Ecto neural progenitor cell (in vitro differentiated cells): ENCODE measurements around the gene RDH12.

Experiments used
- DNase-seq: peaks from one replicate; pipeline ENCODE4 v3.0.0-alpha.2; 2018; ENCODE audit warnings: low spot score

Gene RDH12

DNA sequence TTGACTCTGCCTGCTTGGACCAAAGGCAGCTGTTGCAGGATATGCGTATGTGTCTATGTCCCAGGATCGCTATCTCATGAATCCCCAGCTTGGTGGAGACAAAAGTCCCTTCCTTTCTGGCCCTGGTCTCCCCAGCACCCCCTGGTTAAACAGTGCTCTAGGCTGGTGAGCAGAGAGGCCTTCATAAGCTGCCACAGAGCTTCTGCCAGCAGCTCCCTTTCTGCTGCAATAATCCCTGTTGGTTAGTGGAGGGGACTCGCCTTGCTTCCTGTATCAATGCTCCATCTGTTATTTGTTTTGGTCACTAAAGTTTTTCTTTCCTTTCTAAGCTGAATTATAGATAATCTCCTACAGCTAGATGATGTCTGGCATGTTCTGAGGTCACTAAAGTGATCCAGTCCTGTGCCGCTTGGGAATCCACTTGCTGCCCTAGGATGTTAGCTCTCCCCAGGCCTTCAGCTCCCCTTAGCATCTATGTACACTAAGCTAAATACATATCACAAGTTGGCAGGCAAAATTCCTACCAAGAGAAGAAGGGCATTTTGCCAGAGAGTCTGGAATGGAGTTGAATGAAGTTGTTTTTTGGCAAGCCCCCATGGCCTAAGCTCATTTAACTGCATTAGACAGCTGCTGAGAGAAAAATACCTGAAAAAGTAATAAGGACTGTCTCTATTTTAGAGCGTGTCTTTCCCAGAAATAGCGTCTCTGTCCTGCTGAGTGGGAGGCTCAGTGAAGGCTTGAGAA lies 47.8 kb downstream of the RDH12 start:
- DNase-seq = no peak

DNA sequence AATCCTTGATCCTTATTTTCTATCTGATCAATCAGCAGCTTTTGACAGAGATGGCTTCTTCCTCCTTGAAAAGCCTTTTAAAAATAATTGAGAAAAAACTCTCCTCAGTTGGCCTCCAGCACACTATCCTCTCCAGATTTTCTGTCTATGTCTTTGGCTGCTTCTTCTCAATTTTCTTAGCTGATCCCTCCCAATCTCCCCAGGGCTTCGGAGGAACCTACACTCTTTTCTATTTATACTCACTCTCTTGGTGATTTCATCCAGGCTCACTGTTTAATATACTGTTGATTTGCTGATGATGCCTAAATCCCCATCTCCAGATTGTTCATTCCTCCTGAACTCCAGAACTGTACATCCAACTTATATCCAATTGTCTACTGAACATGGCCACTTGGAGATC lies 54.8 kb downstream of the RDH12 start:
- no peak for DNase-seq

DNA sequence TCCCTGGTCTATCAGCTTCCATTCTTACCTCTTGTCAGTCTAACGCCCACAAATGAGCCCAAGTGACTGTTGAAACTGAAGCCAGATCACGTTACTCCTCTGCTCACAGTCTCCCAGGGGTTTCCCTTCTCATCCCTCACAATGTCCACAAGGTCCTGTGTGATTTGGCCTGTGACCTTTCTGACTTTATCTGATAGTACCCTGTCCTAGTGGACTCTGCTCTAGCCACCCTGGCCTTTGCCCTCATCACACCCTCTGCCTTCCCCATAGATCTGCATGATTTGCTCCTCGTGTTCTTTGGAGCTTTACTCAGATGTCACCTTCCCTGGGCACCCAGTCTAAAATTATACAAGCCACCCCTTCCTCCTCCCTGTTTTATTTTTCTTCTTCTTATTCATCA lies 55.5 kb downstream of the RDH12 start:
- DNase-seq = no peak

DNA sequence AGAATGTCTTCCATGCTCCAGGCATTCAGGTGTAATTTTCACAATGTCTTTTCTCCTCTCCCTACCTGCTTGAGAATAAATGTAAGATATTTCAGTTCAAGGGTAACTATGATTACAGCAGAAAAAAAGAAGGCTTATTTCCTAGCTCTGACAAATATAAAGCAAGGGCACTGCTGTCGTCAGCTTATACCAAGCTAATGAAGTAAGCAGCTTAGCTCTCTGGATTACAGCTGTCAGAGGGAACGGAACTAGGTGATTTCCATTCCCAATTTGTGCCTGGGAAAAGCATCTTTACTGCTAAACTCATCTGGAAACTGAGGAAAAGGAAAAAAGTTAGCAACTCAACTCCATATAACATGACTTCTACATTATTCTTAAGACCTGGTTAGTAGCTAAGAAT lies 58.2 kb downstream of the RDH12 start:
- DNase-seq = no peak

DNA sequence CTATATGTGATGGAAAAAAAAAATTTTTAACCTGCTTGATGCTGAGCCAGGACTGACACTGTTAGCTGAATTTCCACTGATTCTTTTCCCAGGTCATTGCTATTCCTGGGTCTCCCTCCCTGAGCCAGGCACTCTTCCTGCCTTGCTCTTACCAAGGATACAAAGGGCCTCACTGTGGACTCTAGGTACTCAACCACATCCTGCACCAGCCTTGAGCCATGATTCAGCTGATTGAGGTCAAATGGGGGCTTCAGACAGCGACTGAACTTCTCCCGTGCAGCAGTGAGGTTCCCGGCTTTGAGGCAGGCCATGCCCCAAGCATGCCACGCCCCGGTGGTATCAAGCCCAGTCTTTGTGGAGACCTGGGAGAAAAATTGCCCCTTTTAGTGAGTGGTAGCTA lies 60.4 kb downstream of the RDH12 start:
- DNase-seq = no peak

DNA sequence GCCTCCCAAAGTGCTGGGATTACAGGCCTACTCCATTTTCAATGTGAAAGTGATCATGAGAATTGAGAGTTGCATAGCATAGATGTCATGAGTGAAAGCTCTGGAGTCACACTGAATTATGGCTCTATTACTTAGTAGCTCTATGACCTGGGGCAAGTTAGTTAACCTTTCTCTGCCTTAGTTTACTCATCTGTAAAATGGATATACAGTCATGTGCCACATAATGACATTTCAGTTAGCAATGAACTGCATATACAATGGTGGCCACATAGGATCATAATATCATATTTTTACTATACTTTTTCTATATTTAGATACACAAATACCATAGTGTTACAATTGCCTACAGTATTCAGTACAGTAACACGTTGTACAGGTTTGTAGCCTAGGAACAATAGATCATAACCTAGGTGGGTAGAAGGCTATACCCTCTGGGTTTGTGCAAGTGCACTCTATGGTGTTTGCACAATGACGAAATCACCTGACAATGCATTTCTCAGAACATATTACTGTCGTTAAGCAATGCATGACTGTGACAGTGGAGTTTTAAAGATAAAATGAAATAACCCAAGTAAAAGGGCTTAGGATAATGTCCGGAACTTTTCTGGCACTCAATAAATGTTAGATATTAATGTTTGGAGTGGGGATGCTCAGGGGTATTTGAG lies 61.6 kb downstream of the RDH12 start:
- no peak for DNase-seq

DNA sequence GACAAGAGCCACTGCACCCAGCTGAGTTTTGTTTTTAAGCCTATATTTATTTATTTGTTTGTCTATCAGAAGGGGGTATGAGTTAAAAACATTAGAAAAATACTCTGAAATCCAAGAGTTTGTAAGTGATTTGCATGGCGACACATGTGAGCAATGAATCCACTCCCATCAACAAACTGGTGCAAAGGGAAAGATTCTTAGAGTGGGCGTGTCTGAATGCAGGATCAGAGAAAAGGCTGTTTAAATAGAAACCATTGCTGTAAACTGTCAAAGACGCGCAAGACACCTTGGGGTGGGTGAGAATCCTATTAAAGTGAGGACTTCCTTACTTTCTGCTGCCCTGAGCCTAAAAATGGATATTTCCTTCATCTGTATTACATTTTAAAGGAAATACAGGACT lies 62.8 kb downstream of the RDH12 start:
- no peak for DNase-seq

DNA sequence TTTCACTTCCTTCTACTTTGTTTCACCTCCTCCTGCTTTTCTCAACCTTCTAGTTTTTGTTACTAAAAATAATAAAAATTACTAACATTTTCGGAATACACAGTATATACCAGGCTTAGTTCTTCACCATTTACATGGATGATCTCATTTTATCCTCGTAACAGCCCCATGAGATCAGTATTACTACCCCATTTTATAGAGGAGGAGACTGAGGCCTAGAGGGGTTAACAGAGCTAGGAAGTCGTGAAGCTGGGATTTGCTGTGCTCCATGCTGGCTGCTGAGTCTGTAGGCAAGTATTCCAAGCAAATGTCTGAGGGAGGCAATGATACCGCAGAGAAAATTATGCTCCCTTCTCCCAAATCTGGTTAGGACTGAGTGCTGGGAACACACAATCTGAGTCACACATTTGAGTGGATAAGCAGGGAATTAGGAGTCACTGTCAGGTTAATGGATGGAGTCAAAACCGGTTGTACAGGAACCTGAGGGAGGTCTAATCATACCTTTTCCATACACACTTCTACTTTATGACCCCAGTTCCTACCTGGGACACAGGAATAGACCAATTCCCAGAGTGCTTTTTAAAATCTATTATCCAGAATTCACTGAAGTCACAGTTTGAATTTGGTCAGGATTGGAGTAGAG lies 63.6 kb downstream of the RDH12 start:
- DNase-seq = no peak

DNA sequence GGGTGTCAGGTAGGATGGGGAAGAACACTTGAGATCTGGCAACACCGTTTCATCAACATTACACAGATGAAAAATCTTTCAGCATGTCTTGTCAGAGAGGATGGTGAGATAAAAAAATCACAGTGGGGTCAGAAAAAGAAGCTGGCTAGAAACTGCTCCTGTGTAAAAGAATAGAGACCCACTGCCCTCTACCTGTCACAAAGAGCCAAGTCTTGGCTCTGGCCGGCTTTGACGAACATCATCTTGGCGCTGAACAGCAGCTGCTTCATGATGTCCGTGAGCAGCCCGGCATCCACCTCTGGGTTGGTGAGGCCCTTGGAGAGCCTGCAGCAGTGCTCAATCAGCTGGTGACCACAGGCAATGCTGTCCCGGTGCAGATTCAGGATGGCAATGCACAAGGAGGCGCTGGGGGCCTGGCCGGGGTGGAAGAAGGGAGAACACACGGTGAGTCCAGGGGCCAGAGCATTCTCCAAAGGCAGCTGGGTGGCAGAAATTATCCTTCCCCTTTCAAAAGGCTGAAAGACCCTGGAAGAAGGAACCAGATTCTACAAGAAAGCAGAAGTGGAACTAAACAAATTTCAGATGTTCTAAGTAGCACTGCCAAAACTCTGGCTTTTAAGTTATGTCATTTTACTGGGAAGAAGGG lies 64.5 kb downstream of the RDH12 start:
- DNase-seq = no peak

DNA sequence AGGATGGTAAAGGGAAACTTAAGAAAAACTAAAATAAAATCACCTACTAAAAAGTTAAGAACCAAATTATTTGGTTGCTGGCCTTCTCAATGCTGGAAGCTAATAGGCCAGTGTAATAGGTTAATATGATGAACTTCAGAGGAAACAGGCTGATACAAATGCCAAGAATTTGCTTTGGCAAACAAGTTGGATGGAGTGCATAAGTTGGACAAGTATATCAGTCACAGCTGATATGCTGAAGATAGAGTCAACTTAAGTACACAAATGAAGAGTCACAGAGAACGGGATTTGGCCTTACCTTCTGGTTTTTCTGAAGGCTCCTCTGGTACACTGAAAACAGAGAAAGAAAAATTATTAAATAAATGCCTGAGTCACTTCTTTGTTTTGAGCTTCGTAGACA lies 66.5 kb downstream of the RDH12 start:
- no peak for DNase-seq

DNA sequence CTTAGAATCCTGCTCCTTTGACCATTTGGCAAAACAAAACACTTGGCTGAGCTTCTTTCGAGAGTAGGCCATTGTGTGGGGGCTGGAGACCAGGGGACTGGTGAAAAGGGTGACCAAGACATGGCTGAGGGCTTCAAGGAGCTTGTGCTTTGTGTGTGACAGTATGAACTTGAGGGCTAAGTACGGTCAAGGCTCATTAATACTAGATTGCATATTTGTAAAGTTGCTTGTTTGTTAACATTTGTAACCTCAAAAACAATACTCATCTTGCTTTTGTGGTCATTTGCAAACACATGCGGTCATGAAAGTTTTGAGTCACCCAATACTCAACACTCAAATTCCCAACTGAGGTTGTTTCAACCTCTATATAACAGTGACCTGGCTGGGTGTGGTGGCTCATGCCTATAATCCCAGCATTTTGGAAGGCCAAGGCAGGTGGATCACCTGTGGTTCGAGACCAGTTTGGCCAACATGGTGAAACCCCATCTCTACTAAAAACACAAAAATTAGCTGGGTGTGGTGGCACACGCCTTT lies 72.2 kb downstream of the RDH12 start:
- DNase-seq = no peak

DNA sequence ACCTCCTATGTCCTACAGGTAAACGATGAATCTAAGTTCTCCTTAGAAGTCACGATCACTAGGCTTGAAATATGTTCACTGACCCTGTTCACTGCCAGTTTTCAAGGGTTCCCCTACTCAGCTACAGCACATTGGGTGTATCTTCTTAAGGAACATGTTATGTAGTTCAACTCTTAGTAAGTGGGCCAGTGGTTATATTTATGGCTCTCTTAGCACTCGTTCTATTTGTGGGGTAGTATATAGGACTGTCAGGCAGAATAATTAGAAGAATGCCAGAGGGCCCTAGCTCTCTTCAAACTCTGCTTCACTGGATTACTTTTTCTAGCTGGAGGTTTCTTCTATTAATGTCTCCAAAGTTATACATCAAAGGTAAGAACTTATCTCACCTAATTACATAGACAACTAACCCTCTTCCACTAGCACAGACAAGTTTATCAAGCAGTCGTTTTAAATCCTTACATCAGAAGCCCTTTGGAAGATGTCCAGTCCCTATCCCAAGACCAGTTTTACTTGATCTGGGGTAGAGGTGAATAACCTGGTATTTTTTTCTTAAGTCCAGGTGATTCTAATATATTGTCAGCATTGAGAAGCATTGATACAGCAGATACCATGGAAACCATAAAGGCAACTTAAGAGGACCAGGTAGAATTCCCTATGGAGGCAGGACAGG lies 75.1 kb downstream of the RDH12 start:
- no peak for DNase-seq

DNA sequence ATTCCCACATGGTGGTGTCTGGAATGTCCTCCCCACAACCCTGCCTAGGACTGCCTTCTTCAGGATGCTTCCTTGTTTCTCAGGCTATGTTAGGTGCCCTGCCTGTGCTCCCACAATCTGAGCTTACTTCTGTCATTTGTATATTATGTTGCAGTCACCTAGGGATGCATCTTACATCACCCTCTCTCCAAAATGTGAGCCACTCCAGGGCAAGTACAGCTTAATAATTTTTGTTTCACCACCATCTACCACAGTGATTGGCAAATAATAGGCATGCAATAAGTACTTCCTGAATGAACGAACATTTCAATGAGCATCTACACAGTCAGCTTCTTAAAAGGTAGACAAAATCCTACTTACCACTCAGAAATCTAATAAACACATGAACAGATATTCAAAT lies 77.1 kb downstream of the RDH12 start:
- DNase-seq = no peak

DNA sequence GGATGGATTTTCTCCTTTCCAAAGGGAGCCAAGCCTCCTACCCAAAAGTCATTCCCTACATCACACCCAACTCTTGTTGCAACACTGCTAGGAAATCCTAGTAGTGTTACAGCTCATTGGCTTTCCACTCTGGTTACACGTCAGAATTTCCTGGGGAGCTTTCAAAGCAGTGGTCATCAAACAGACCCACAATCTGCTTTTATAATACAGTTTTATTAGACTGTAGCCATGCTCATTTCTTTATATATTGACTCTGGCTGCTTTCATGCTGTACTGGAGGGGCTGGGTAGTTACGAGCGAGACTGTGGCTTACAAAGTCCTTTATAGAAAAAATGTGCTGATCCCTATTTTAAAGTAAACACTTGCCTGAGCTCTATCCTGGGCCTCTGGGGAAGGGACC lies 80.4 kb downstream of the RDH12 start:
- no peak for DNase-seq
